22Rv1 (cell line): Measurements from ENCODE around the gene PITRM1.

Experiments used
- CTCF ChIP-seq: fragments of 450-650 bp; IDR thresholded peaks from 2 replicates; pipeline ENCODE4 v1.5.1; 2017; ENCODE audit warnings: mild to moderate bottlenecking
- ZFX ChIP-seq: fragments of 450-650 bp; IDR thresholded peaks from 2 replicates; pipeline ENCODE4 v1.6.1; 2017; ENCODE audit warnings: antibody characterized with exemption, borderline replicate concordance

GRCh38 chr10:3100856-3101640, 71.5 kb downstream of the PITRM1 start:
- TF ChIP-seq CTCF (no peak), ZFX (no peak)
